ENCODE measurements around the gene AACS.

DNA sequence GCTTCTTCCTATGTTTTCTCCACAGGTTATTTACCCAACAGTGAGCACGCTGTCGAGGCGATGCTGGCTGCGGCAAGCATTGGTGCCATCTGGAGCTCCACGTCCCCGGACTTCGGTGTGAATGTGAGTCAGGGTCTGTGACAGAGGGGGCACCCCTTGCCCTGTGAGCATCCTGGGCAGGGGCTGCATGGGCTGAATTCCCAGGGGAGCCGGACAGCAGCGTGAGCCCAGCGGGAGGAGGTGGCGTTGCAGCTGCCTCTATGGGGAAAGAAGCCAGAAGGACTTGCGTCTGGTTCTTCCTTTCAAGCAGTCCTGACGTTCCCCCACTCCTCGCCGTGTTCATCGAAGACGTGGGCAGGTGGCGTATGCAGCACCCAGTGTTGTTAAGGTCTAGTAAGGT is 26.2 kb downstream of the AACS start:
- TF ChIP-seq, protein P1, sequence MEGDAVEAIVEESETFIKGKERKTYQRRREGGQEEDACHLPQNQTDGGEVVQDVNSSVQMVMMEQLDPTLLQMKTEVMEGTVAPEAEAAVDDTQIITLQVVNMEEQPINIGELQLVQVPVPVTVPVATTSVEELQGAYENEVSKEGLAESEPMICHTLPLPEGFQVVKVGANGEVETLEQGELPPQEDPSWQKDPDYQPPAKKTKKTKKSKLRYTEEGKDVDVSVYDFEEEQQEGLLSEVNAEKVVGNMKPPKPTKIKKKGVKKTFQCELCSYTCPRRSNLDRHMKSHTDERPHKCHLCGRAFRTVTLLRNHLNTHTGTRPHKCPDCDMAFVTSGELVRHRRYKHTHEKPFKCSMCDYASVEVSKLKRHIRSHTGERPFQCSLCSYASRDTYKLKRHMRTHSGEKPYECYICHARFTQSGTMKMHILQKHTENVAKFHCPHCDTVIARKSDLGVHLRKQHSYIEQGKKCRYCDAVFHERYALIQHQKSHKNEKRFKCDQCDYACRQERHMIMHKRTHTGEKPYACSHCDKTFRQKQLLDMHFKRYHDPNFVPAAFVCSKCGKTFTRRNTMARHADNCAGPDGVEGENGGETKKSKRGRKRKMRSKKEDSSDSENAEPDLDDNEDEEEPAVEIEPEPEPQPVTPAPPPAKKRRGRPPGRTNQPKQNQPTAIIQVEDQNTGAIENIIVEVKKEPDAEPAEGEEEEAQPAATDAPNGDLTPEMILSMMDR (IDR thresholded peaks at IDR 0.05) = no peak
- TF ChIP-seq POLR2A (IDR thresholded peaks at IDR 0.05) = no peak

Measured in esophagus squamous epithelium (tissue), 4 donors.